GM21528 (cell line): ENCODE data around the gene ZNF485.
"Not testable (repeated sequence)": the region's sequence is repeated elsewhere in the genome, so short reads cannot be mapped to it uniquely, and the experiment has no call there.

Experiments used
- ATAC-seq: cut with Tn5 transposase; IDR thresholded peaks from one replicate; pipeline ENCODE4 v1.9.1; 2021; ENCODE audit warnings: mild to moderate bottlenecking, moderate library complexity; ENCODE audit not compliant: unreplicated experiment, low FRiP score

ZNF485 gene

DNA sequence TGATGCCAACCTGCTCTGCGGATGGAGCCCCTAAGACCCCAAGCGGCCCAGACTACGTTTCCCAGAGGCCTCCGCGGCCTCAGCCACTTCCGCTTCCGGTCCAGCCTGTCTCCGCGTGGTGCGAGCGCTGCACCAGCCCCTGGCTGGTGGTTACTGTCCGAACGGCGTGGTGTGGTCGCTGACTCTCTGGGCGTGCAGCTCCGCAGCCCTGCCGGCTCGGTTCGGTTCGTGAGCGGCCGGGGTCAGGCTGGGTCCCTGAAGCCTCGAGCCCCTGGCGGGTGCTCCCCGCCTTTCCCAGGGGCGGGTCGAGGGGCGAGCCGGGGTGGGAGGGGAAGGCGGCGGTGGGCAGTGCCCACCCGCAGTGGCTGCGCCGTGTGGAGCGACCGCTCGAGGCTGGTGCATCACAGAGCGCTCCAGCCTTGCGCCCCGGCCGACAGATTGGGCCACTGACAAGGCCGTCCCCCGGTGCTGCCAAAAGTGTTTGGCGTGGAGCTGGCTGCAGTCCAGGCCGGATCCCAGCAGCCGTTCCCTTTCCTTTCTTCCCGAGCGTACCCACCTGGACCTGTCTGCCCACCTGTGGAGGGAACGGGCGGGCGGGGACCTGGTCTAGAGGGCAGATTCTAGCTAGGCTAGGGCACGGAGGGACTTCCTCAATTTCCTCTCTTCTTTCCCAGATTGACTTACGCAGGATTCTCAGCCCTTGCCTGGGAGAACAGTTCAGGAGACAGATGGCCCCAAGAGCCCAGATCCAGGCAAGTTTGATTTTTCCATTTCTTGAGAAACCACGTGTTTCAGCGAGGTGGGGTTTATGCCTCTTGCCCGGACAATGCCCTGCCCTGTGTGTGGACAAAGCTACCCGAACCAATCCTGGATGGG is at the start of gene ZNF485:
TSS of gene ZNF485 (plus strand) at position 116 of the 876 bp plus-strand sequence. CDS start at position 729, 613 bp downstream.
- peak; percentile 99 for ATAC-seq

DNA sequence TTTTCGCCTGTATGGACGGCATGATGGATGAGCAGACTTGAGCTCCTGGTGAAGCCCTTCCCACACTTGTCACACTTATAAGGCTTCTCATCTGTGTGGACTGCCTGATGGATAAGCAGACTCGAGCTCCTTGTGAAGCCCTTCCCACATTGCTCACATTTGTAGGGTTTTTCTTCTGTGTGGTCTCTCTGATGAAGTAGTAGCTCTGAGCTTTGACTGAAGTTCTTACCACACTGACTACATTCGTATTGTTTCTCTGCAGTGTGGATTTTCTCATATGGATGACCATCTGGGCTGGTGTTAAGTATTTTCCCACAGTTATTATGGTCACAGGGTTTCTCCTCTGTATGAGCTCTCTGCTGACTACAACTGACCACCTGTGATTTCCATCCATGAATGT is 49.0 kb upstream of the ZNF485 start:
- ATAC-seq = no peak

- ATAC-seq = no peak
These were observed 36.6 kb upstream of the ZNF485 start for GRCh38 chr10:43569681-43570080.

DNA sequence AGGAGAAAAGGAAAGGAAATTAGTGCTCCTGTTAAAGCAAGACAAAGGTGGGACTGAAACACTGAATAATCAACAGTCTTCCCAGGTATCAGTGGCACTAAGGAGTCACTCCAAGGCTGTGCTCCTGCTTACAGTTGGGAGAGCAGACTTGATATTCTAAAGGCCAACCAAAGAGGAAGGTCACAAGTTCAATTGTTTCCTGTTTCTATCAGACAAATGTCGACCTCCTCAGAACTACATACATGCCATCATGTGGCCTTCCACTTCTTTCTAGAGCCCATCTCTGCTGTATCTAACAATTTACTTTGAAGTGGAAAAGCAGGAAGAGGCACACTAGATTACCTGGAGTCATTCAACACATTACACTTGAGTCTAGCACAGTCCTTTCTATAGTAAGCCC is 35.3 kb upstream of the ZNF485 start:
- no peak for ATAC-seq

DNA sequence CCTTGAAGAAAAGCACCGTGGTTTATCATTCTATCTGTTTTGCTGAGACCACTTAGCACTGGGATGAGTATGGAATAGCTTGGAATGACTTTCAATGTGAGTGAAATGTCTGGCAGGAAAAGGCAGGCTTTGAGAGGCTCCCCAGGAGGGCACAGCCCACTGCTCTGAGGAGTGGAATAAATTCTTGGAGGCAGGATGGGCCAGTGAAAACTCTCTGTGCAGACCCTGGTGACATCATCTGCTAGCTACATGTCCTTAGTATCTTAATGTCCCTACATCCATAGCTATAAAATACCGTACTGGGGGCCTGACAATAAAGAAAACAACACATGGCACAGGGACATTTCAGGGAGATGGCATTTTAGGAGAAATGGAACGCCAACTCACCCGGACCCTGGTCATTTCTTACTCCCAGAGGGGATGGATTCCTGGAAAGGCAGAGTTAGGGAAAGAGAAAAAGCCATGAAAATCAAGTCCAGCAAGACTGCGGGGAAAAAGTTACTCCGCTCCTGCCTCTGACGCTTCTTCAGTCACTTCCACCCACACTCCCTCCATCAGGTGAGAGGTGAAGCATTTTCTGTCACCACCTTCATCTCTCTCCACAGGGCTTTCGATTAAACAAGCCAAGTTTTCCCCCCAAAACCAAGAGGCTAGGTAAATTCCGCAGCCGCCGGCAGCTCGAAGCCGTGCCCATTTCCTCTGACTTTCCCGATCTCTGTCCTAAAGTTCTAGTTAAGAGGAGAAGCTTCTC is 32.8 kb upstream of the ZNF485 start:
- no peak for ATAC-seq

GRCh38 chr10:43574001-43574892 is 32.0 kb upstream of the ZNF485 start, which contains the start of gene ZNF239:
ZNF239 (minus strand) TSS chr10:43574616; CDS start chr10:43558079, 16,537 bp downstream.
- peak; percentile 92 for ATAC-seq

DNA sequence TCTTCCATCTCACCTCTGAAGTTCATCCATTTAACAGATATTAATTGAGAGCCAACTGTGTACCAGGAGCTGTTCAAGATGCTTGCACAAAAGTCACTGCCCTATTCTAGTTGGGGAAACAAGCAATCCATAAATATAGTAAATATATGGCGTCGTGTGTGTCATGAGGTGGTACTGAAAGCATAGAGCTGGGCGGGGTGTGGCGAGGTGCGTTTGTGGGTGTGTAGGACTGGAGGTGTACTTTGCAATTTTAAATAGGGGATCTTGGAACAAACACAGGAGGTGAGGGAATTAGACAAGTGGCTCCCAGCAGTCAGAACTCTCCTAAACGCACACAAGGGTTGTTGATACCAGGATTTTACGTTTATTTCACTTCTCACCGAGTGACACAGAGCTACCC is 31.3 kb upstream of the ZNF485 start:
- no peak for ATAC-seq

DNA sequence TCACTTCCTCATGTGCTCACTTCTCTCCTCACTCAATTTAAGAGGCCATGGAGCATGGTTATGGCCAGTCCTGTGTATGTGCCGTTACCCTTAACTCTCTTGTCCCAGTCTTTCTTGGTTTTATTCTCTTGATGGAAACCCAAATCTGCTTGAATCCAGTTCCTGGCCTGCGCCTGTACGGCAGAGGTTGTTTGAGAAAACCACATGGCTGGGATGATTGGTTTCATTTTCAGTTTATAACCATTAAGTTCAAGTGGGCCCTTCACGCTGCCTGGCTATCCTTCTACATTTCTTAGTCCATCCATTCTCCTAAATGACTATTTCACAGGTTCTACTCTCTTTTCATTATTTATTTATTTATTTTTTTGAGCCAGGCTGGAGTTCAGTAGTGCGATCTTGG is 30.2 kb upstream of the ZNF485 start:
- no peak for ATAC-seq

GRCh38 chr10:43576580-43576979 is 29.7 kb upstream of the ZNF485 start:
- ATAC-seq = no peak

- ATAC-seq = no peak
These were observed 22.2 kb upstream of the ZNF485 start for GRCh38 chr10:43584051-43584450.

- no peak for ATAC-seq
These were observed 21.2 kb upstream of the ZNF485 start for GRCh38 chr10:43585046-43585445.

DNA sequence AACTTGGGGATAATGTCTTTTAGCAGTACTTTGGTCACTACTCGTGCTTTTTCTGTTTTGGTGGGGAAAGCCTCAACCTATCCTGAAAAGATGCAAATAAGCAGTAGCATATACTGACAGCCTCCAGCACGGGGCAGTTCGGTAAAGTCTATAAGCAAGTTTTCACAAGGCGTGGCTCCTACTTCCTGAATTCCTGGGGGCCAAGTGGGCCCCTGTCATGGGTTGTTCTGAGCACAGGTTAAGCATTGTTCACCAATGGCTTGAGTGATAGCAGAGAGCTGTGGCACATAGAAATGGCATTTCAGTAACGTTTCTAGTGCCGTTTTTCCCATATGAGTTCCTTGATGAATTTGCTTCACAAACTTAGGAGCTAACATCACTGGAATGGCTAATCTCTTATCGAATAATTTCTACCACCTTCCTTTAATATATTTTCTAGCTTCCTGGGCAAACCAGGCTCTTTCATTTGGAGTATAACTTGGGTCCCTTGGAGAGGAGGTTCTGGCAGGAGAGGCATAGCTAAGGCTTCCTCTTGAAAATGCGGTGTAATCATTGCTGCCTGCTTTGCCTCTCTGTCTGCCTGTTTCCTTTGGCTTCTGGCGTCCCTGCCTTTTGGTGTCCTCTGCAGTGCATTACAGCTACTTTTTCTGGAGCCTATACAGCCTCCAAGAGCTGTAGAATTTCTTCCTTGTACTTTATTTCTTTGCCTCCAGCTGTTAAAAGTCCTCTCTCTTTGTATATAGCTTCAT is 20.1 kb upstream of the ZNF485 start:
- ATAC-seq = no peak

- ATAC-seq = not testable (repeated sequence)
These were observed 19.5 kb upstream of the ZNF485 start for GRCh38 chr10:43586730-43587115.

DNA sequence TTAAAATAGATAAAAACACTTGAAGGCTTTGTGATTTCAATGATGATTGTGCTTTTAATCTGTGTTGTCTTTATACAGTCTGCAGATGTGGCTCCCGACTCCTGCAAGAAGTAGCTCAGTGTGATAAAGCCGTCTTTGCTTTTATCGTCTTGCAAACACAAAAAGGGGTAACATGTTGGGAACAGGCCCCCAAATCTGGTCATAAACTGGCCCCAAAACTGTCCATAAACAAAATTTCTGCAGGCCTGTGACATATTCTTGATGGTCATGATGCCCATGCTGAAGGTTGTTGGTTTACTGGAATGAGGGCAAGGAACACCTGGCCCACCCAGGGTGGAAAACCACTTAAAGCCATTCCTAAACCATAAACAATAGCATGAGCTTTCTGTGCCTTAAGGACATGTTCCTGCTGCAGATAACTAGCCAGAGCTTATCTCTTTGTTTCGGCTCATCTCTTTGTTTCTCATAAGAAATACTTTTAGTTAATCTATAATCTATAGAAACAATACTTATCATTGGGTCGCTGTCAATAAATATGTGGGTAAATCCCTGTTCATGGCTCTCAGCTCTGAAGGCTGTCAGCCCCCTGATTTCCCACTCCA is 14.8 kb upstream of the ZNF485 start:
- ATAC-seq = no peak

DNA sequence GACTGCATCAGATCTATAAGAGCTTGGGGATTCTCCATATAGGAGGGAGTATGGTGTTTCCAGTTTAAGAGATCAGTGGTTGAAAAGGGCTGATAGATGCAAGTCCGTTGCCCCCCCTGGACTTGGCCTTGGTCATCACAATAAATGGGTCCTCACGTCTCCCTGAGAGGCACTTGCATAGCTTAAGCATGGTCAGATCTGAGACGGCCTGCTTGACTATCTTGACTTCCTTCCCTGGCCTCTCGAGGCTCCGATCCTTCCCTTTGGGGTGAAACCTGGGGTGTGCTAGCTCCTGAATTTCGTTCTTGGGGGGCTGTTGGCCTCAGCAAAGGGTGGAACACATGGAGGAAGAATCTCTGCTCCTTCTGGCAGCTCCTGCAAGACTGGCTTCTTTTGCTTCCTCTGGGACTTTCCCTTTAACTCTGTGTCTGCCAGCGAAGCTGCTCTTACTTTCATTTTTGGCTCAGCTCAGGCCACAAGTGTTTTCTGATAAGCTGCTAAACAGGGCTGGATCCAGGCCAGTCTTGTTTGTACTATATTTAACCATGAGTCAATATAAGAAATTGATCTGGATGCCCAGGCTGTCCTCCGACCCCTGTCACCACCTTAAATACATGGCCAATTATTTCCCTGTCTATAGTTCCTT is 11.2 kb upstream of the ZNF485 start:
- ATAC-seq = peak; percentile 94

DNA sequence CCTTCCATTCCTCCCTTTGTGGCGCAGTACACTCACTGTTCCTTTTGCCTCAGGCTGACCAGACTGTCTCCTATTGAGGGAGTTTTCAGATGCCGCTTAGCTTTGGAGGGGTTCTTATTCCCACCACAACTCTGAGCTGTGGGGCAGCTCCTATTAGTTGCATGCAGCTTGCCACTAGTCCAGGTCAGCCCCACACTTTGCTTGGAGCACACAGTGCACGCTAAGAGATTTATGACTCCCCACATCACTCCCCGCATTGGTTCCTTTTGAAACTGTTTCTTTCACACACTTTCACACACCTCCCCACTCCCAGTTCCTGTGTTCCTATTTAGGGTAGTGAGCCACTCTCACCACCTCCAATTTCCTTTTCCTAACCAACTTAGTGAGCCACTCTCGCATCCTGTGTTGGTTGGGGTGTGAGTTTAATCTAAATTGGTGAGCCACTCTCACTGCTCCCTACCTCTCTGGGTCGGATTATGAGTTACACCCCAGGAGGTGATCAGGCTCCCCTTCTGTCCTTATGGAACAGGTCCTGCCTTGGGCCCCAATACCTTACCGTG is 10.4 kb upstream of the ZNF485 start:
- ATAC-seq = peak; percentile 59

GRCh38 chr10:43596546-43596945 is 9.7 kb upstream of the ZNF485 start:
- ATAC-seq = no peak

GRCh38 chr10:43598446-43598845 is 7.8 kb upstream of the ZNF485 start:
- ATAC-seq = no peak

- no peak for ATAC-seq
These were observed 6.9 kb upstream of the ZNF485 start for GRCh38 chr10:43599333-43599732.
